ENCODE measurements around the gene GRIK3.

DNA sequence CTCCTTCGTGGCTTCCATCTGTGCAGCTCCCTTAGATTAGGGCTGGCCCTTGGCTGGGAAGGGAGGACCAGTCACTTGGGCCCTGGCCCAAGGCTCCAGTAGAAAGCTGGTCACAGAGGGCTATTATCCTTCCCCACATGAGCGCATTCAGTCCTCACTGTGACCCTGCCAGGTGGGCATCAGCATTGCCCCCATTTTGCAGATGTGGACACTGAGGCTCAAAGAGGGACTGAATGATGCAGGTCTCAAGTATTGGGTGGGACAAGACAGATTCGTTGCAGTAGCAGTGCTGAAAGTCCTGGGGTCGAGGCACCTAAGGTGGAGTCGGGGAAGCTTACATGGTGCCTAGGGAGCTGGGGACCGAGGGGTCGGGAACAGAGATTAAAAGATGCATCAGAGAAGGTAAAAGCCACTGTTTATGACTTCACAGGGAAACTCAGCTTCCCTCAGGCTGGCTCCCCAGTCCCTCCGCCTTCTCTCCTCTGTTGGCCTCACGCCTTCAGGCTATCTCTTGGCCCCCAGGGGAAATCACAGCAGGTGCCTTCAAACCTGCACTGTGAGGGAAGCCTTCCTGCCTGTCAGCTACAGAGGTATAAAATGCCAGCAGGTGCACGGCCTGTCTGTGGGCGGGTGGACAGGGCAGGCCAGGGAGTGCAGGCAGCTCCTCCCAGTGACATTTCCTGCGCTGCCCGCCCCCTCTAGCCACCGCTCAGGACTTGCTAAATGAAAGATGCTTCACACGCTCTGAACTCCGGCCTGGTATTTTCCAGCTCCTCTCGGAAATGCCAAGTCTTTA is 178.4 kb downstream of the GRIK3 start:
- TF ChIP-seq, protein P1, sequence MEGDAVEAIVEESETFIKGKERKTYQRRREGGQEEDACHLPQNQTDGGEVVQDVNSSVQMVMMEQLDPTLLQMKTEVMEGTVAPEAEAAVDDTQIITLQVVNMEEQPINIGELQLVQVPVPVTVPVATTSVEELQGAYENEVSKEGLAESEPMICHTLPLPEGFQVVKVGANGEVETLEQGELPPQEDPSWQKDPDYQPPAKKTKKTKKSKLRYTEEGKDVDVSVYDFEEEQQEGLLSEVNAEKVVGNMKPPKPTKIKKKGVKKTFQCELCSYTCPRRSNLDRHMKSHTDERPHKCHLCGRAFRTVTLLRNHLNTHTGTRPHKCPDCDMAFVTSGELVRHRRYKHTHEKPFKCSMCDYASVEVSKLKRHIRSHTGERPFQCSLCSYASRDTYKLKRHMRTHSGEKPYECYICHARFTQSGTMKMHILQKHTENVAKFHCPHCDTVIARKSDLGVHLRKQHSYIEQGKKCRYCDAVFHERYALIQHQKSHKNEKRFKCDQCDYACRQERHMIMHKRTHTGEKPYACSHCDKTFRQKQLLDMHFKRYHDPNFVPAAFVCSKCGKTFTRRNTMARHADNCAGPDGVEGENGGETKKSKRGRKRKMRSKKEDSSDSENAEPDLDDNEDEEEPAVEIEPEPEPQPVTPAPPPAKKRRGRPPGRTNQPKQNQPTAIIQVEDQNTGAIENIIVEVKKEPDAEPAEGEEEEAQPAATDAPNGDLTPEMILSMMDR (conservative IDR thresholded peaks at IDR 0.05) = no peak
- no peak for TF ChIP-seq ZFX (IDR thresholded peaks at IDR 0.05)
